Naive thymus-derived CD4-positive, alpha-beta T cell (primary cell): ENCODE data around the gene CFAP97. TPM values are rescaled to one million over a fixed set of nuclear protein-coding genes. Genes with fewer than 3 reads are reported as not detected.

ENCODE experiments used
- ATAC-seq: fragments of 150-1000 bp; cut with Tn5 transposase; 2 replicates; pipeline ENCODE4 v1.10.0; 2021; ENCODE audit warnings: mild to moderate bottlenecking, moderate library complexity
- CTCF ChIA-PET: fragments of 350-600 bp; sonication (Branson Sonifier 250); formaldehyde crosslinking; loops from one replicate; lab custom pipeline; 2021; ENCODE audit warnings: antibody characterized with exemption; lab: Charles Lee
- POLR2A ChIA-PET: fragments of 350-600 bp; sonication (Branson Sonifier 250); formaldehyde crosslinking; loops from one replicate; lab custom pipeline; 2021; ENCODE audit warnings: antibody characterized with exemption, inconsistent platforms; lab: Charles Lee
- DNase-seq, 9 donors: peaks; one replicate each; pipeline versions ENCODE4 v3.0.0 to v3.0.0-alpha.2; 2020 to 2022; ENCODE audit warnings: mixed read lengths in 1 of 9
- H3K27ac ChIP-seq: one replicate; pipeline ENCODE4 v1.7.0; 2013; ENCODE audit warnings: mild to moderate bottlenecking, low read depth, low read length, moderate library complexity
- H3K27me3 ChIP-seq, 2 donors: one replicate each; pipeline ENCODE4 v1.7.0; 2013; ENCODE audit warnings: low read length in 2 of 2, mild to moderate bottlenecking in 2 of 2, moderate library complexity in 2 of 2; ENCODE audit not compliant: control insufficient read depth in 2 of 2, insufficient read depth in 2 of 2
- H3K36me3 ChIP-seq, 3 experiments: 1 replicate in 2 of 3; 2 replicates in 1 of 3; pipeline ENCODE4 v1.7.0; 2013; ENCODE audit warnings: low read length in 3 of 3, mild to moderate bottlenecking in 3 of 3, moderate library complexity in 1 of 3; ENCODE audit not compliant: insufficient read depth in 3 of 3, control insufficient read depth in 2 of 3
- H3K4me1 ChIP-seq, 2 donors: one replicate each; pipeline ENCODE4 v1.7.0; 2013; ENCODE audit warnings: low read length in 2 of 2, mild to moderate bottlenecking in 2 of 2, moderate library complexity in 1 of 2; ENCODE audit not compliant: control insufficient read depth in 2 of 2, insufficient read depth in 2 of 2
- H3K4me3 ChIP-seq: 2 replicates; pipeline ENCODE4 v1.7.0; 2013; ENCODE audit warnings: mild to moderate bottlenecking, low read length
- H3K9me3 ChIP-seq, 3 experiments: 1 replicate in 2 of 3; 2 replicates in 1 of 3; pipeline ENCODE4 v1.7.0; 2013; ENCODE audit warnings: low read length in 3 of 3; ENCODE audit not compliant: control insufficient read depth in 2 of 3
- H3K27ac Mint-ChIP-seq, 9 donors: one replicate each; pipeline ENCODE4 v1.8.0; 2020 to 2022; ENCODE audit warnings: mixed read lengths in 9 of 9, mild to moderate bottlenecking in 8 of 9, moderate library complexity in 5 of 9, inconsistent platforms in 2 of 9
- H3K27me3 Mint-ChIP-seq, 5 donors: one replicate each; pipeline ENCODE4 v1.8.0; 2021 to 2022; ENCODE audit warnings: mixed read lengths in 5 of 5, mild to moderate bottlenecking in 1 of 5
- H3K36me3 Mint-ChIP-seq, 5 donors: one replicate each; pipeline ENCODE4 v1.8.0; 2020 to 2022; ENCODE audit warnings: mixed read lengths in 5 of 5, mild to moderate bottlenecking in 3 of 5, inconsistent platforms in 1 of 5
- H3K4me1 Mint-ChIP-seq, 7 donors: one replicate each; pipeline ENCODE4 v1.8.0; 2020 to 2022; ENCODE audit warnings: mixed read lengths in 7 of 7, mild to moderate bottlenecking in 3 of 7, inconsistent platforms in 1 of 7
- H3K4me3 Mint-ChIP-seq, 10 donors: one replicate each; pipeline ENCODE4 v1.8.0; 2020 to 2022; ENCODE audit warnings: mild to moderate bottlenecking in 10 of 10, mixed read lengths in 10 of 10, moderate library complexity in 6 of 10, inconsistent platforms in 2 of 10
- H3K9me3 Mint-ChIP-seq, 11 donors: one replicate each; pipeline ENCODE4 v1.8.0; 2020 to 2022; ENCODE audit warnings: mixed read lengths in 11 of 11, mild to moderate bottlenecking in 4 of 11, inconsistent platforms in 1 of 11, moderate library complexity in 1 of 11
- intact Hi-C, 2 donors: fragments of 100-400 bp; cut with micrococcal nuclease; formaldehyde crosslinking; loops; one replicate each; pipeline ENCODE4 v1.15.1; 2023
- polyA plus RNA-seq, 2 donors: library from polyadenylated mRNA; unstranded; fragments of 300-500 nt; fragmentation: Illumina TruSeq; gene quantifications; one replicate each; pipeline ENCODE4 v1.2.3, GENCODE V29; 2021
- total RNA-seq, 6 experiments: library from RNA in 5 of 6; stranded (reverse) in 5 of 6; gene quantifications; 1 replicate in 5 of 6; 2 replicates in 1 of 6; pipeline ENCODE4 v1.2.3 and lab custom pipeline; 2021 to 2026

The CFAP97 gene
- total and polyA plus RNA-seq, 7 experiments from 2014 or later: 23.6 to 103 (median 41.3) TPM

GRCh38 chr4:185225940-185226339 lies 22.1 kb upstream of the CFAP97 start:
- POLR2A ChIA-PET: interaction anchor here (0.6 kb wide), 1 partner anchor 44 kb away, joined by 3 read pairs; no protein-coding TSS in a partner anchor
- no peak for ATAC-seq
- H3K27me3 Mint-ChIP-seq: no peaks in the 10 kb centered on the region
- H3K27ac ChIP-seq: no peak overlapping the region
- H3K4me3 Mint-ChIP-seq: no peak overlapping the region
- no peaks in the 10 kb centered on the region for H3K9me3 ChIP-seq
- no peak overlapping the region for H3K27ac Mint-ChIP-seq
- H3K9me3 Mint-ChIP-seq: peaks cover 0 to 1% (median 0%) of the 10 kb centered on the region in 11 donors
- peaks cover 4 to 14% (median 7%) of the 10 kb centered on the region in 7 donors for H3K4me1 Mint-ChIP-seq
- CTCF ChIA-PET: interaction anchor here (0.6 kb wide), 1 partner anchor 34 kb away, joined by 3 read pairs; no protein-coding TSS in a partner anchor
- H3K36me3 Mint-ChIP-seq: peaks cover 0 to 11% (median 6%) of the 10 kb centered on the region in 5 donors
- no peak for DNase-seq
- H3K4me3 ChIP-seq: no peak overlapping the region
- no peaks in the 10 kb centered on the region for H3K4me1 ChIP-seq
- H3K27me3 ChIP-seq: no peaks in the 10 kb centered on the region
- intact Hi-C loops: no loop called here
- no peaks in the 10 kb centered on the region for H3K36me3 ChIP-seq

- no peaks in the 10 kb centered on the region for H3K9me3 ChIP-seq
- H3K4me3 ChIP-seq: no peak overlapping the region
- ChIA-PET POLR2A (no interaction called here), CTCF (interaction anchor here (1.0 kb wide), 1 partner anchor 82 kb away, joined by 3 read pairs; no protein-coding TSS in a partner anchor)
- no peaks in the 10 kb centered on the region for H3K27me3 ChIP-seq
- ATAC-seq: no peak
- Mint-ChIP-seq H3K4me3 (no peak overlapping the region), H3K36me3 (peaks cover 0 to 11% (median 6%) of the 10 kb centered on the region in 5 donors), H3K27me3 (no peaks in the 10 kb centered on the region), H3K4me1 (peaks cover 8 to 19% (median 9%) of the 10 kb centered on the region in 7 donors), H3K9me3 (peaks cover 0 to 1% (median 0%) of the 10 kb centered on the region in 11 donors), H3K27ac (no peak overlapping the region)
- intact Hi-C loops: no loop called here
- no peak overlapping the region for H3K27ac ChIP-seq
- DNase-seq: no peak
- H3K4me1 ChIP-seq: no peaks in the 10 kb centered on the region
- H3K36me3 ChIP-seq: no peaks in the 10 kb centered on the region
These were observed 20.8 kb upstream of the CFAP97 start for GRCh38 chr4:185224597-185224996.

- peaks cover 0 to 1% (median 0%) of the 10 kb centered on the region in 11 donors for H3K9me3 Mint-ChIP-seq
- peaks cover 9 to 28% (median 13%) of the 10 kb centered on the region in 7 donors for H3K4me1 Mint-ChIP-seq
- no peaks in the 10 kb centered on the region for H3K9me3 ChIP-seq
- intact Hi-C loops: no loop called here
- no peaks in the 10 kb centered on the region for H3K36me3 ChIP-seq
- no peaks in the 10 kb centered on the region for H3K27me3 ChIP-seq
- no peaks in the 10 kb centered on the region for H3K27me3 Mint-ChIP-seq
- H3K27ac ChIP-seq: no peak overlapping the region
- H3K4me1 ChIP-seq: no peaks in the 10 kb centered on the region
- no peak overlapping the region for H3K4me3 ChIP-seq
- CTCF ChIA-PET: no interaction called here
- POLR2A ChIA-PET: no interaction called here
- ATAC-seq (no peak), DNase-seq (no peak)
- peaks cover 0 to 11% (median 6%) of the 10 kb centered on the region in 5 donors for H3K36me3 Mint-ChIP-seq
- H3K4me3 Mint-ChIP-seq: no peak overlapping the region
- H3K27ac Mint-ChIP-seq: no peak overlapping the region
These were observed 18.8 kb upstream of the CFAP97 start for GRCh38 chr4:185222598-185222997.

GRCh38 chr4:185221912-185222311 lies 18.1 kb upstream of the CFAP97 start:
- no peaks in the 10 kb centered on the region for H3K9me3 ChIP-seq
- peaks cover 0 to 1% (median 0%) of the 10 kb centered on the region in 11 donors for H3K9me3 Mint-ChIP-seq
- intact Hi-C loops: no loop called here
- H3K4me1 Mint-ChIP-seq: peaks cover 9 to 29% (median 15%) of the 10 kb centered on the region in 7 donors
- no peaks in the 10 kb centered on the region for H3K4me1 ChIP-seq
- POLR2A ChIA-PET: interaction anchor here (0.6 kb wide), 1 partner anchor 38 kb away, joined by 3 read pairs; no protein-coding TSS in a partner anchor
- H3K27me3 Mint-ChIP-seq: no peaks in the 10 kb centered on the region
- H3K27ac Mint-ChIP-seq: no peak overlapping the region
- H3K36me3 ChIP-seq: no peaks in the 10 kb centered on the region
- ATAC-seq: no peak
- no peak for DNase-seq
- H3K4me3 ChIP-seq: no peak overlapping the region
- no peak overlapping the region for H3K4me3 Mint-ChIP-seq
- H3K27ac ChIP-seq: no peak overlapping the region
- CTCF ChIA-PET: no interaction called here
- peaks cover 0 to 11% (median 6%) of the 10 kb centered on the region in 5 donors for H3K36me3 Mint-ChIP-seq
- no peaks in the 10 kb centered on the region for H3K27me3 ChIP-seq

GRCh38 chr4:185221491-185221890 lies 17.7 kb upstream of the CFAP97 start:
- Mint-ChIP-seq H3K27me3 (no peaks in the 10 kb centered on the region), H3K4me1 (peaks cover 9 to 33% (median 18%) of the 10 kb centered on the region in 7 donors), H3K9me3 (peaks cover 0 to 1% (median 0%) of the 10 kb centered on the region in 11 donors), H3K4me3 (no peak overlapping the region), H3K36me3 (peaks cover 0 to 11% (median 6%) of the 10 kb centered on the region in 5 donors), H3K27ac (no peak overlapping the region)
- H3K4me1 ChIP-seq: no peaks in the 10 kb centered on the region
- H3K27ac ChIP-seq: no peak overlapping the region
- no peaks in the 10 kb centered on the region for H3K36me3 ChIP-seq
- DNase-seq (no peak), ATAC-seq (no peak)
- POLR2A ChIA-PET: interaction anchor here (0.6 kb wide), 1 partner anchor 38 kb away, joined by 3 read pairs; no protein-coding TSS in a partner anchor
- no peaks in the 10 kb centered on the region for H3K9me3 ChIP-seq
- no peaks in the 10 kb centered on the region for H3K27me3 ChIP-seq
- intact Hi-C loops: no loop called here
- H3K4me3 ChIP-seq: no peak overlapping the region
- CTCF ChIA-PET: interaction anchor here (0.9 kb wide), 1 partner anchor 36 kb away, joined by 3 read pairs; no protein-coding TSS in a partner anchor

GRCh38 chr4:185219551-185220344 lies 15.9 kb upstream of the CFAP97 start:
- ChIA-PET CTCF (no interaction called here), POLR2A (interaction anchor here (0.8 kb wide), 1 partner anchor 27 kb away, joined by 3 read pairs; no protein-coding TSS in a partner anchor)
- Mint-ChIP-seq H3K4me1 (peaks cover 5 to 37% (median 20%) of the 10 kb centered on the region in 7 donors), H3K9me3 (peaks cover 0 to 1% (median 0%) of the 10 kb centered on the region in 11 donors), H3K4me3 (no peak overlapping the region), H3K36me3 (peaks cover 0 to 11% (median 6%) of the 10 kb centered on the region in 5 donors), H3K27ac (peak overlapping the region in 1 of 9 donors; percentile 2), H3K27me3 (no peaks in the 10 kb centered on the region)
- Histone ChIP-seq H3K27me3 (no peaks in the 10 kb centered on the region), H3K4me1 (no peaks in the 10 kb centered on the region), H3K4me3 (no peak overlapping the region), H3K36me3 (no peaks in the 10 kb centered on the region), H3K27ac (no peak overlapping the region), H3K9me3 (no peaks in the 10 kb centered on the region)
- ATAC-seq: no peak
- no peak for DNase-seq
- intact Hi-C loops: no loop called here
